GM10248 (cell line): ENCODE measurements around the gene GGPS1.
"Not testable (repeated sequence)": the region's sequence is repeated elsewhere in the genome, so short reads cannot be mapped to it uniquely, and the experiment has no call there.

Experiments
- CTCF ChIA-PET: fragments of 300-600 bp; sonication (Branson Sonifier 250); formaldehyde crosslinking; extraction: SDS; loops from one replicate; lab custom pipeline; 2021; ENCODE audit warnings: antibody characterized with exemption; lab: Yijun Ruan, JAX
- POLR2A ChIA-PET: fragments of 350-650 bp; sonication (Branson Sonifier 250); formaldehyde crosslinking; extraction: SDS; loops from one replicate; lab custom pipeline; 2020; ENCODE audit warnings: antibody characterized with exemption; lab: Yijun Ruan, JAX
- DNase-seq: peaks from one replicate; pipeline ENCODE4 v3.0.0; 2012; ENCODE audit errors: extremely low spot score
- CTCF ChIP-seq: IDR thresholded peaks from 2 replicates; pipeline ENCODE4 v1.5.1; 2012; ENCODE audit warnings: mild to moderate bottlenecking, low read depth; ENCODE audit errors: extremely low read depth, missing control alignments, control extremely low read depth

GGPS1 gene

GRCh38 chr1:235299169-235299858 is 29.1 kb upstream of the GGPS1 start:
- ChIA-PET POLR2A (interaction anchor here (0.6 to 0.8 kb wide), 2 partner anchors 13 to 14 kb away, joined by 3 read pairs; no protein-coding TSS in a partner anchor), CTCF (interaction anchor here (0.8 to 2.5 kb wide), 5 partner anchors 14 to 116 kb away, joined by 3 to 8 read pairs (median 4); no protein-coding TSS in a partner anchor)
- no peak for TF ChIP-seq CTCF
- no peak for DNase-seq

- no peak for TF ChIP-seq CTCF
- ChIA-PET CTCF (no interaction called here), POLR2A (interaction anchor here (0.8 kb wide), 1 partner anchor 11 kb away, joined by 6 read pairs; no protein-coding TSS in a partner anchor)
- DNase-seq: no peak
These were observed 26.2 kb upstream of the GGPS1 start for GRCh38 chr1:235302143-235302542.

GRCh38 chr1:235304549-235305451 is 23.6 kb upstream of the GGPS1 start:
- ChIA-PET CTCF (interaction anchor here (0.8 to 1.9 kb wide), 4 partner anchors 8 to 21 kb away, joined by 3 to 7 read pairs (median 3); no protein-coding TSS in a partner anchor), POLR2A (interaction anchor here (0.6 kb wide), 1 partner anchor 174 kb away, joined by 4 read pairs; no protein-coding TSS in a partner anchor)
- TF ChIP-seq CTCF: no peak
- no peak for DNase-seq

- POLR2A ChIA-PET: interaction anchor here (0.6 to 1.1 kb wide), 3 partner anchors 11 to 644 kb away, joined by 3 to 6 read pairs (median 4); no protein-coding TSS in a partner anchor
- no peak for TF ChIP-seq CTCF
- CTCF ChIA-PET: interaction anchor here (0.8 to 1.7 kb wide), 6 partner anchors 11 to 197 kb away, joined by 3 to 7 read pairs (median 3); partner anchors contain the start of gene B3GALNT2
- no peak for DNase-seq
These were observed 20.9 kb upstream of the GGPS1 start for GRCh38 chr1:235307158-235308124.

GRCh38 chr1:235309206-235309605 is 19.2 kb upstream of the GGPS1 start:
- DNase-seq, CTCF ChIA-PET, POLR2A ChIA-PET: not testable (repeated sequence)

GRCh38 chr1:235313262-235313661 is 15.1 kb upstream of the GGPS1 start:
- DNase-seq: no peak
- ChIA-PET CTCF (interaction anchor here (0.9 to 2.6 kb wide), 3 partner anchors 9 to 14 kb away, joined by 3 to 8 read pairs (median 7); no protein-coding TSS in a partner anchor), POLR2A (interaction anchor here (0.5 to 1.0 kb wide), 2 partner anchors 11 to 21 kb away, joined by 3 to 6 read pairs; no protein-coding TSS in a partner anchor)
- no peak for TF ChIP-seq CTCF
